Testis (tissue), 2 donors: ENCODE results near the gene ZNF714.

ENCODE experiments used
- POLR2A ChIP-seq: fragments of 450-650 bp; IDR thresholded peaks from one replicate; pipeline ENCODE4 v1.6.1; 2017; ENCODE audit warnings: antibody characterized with exemption, mild to moderate bottlenecking, moderate library complexity
- TF ChIP-seq, protein P1 (sequence below), 3 experiments: fragments of 450-650 bp in 2 of 3; fragments of 200-600 bp in 1 of 3; sonication (generic) in 1 of 3; IDR thresholded peaks; one replicate each; pipeline ENCODE4 v1.5.1; 2016 to 2019; ENCODE audit warnings: antibody characterized with exemption in 3 of 3, mild to moderate bottlenecking in 2 of 3, moderate library complexity in 1 of 3

DNA sequence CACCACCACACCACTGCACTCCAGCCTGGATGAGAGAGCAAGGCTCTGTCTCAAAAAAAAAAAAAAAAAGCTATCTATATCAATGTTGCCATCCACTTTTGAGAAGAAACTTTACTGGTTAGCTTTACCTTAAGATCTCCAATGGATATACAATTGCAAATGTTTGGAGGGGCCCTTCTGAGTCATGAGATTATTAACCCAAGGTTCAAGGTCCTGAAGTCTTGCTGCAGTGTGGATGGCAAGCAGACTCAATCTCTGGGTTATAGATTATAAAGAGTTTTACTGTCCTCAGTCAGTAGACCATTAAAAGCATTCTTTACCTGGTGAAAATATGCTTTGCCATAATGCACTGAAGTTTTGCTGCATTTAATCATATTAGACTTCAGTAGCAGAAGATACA, 56.1 kb downstream of the ZNF714 start:
- TF ChIP-seq, protein P1, sequence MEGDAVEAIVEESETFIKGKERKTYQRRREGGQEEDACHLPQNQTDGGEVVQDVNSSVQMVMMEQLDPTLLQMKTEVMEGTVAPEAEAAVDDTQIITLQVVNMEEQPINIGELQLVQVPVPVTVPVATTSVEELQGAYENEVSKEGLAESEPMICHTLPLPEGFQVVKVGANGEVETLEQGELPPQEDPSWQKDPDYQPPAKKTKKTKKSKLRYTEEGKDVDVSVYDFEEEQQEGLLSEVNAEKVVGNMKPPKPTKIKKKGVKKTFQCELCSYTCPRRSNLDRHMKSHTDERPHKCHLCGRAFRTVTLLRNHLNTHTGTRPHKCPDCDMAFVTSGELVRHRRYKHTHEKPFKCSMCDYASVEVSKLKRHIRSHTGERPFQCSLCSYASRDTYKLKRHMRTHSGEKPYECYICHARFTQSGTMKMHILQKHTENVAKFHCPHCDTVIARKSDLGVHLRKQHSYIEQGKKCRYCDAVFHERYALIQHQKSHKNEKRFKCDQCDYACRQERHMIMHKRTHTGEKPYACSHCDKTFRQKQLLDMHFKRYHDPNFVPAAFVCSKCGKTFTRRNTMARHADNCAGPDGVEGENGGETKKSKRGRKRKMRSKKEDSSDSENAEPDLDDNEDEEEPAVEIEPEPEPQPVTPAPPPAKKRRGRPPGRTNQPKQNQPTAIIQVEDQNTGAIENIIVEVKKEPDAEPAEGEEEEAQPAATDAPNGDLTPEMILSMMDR (IDR thresholded peaks at IDR 0.05), result no peak
- TF ChIP-seq POLR2A, result no peak
